Neuronal stem cell (in vitro differentiated cells): ENCODE data around the gene BCAM. TPM values are rescaled to one million over a fixed set of nuclear protein-coding genes. Genes with fewer than 3 reads are reported as not detected.

Source experiments
- DNase-seq: peaks from one replicate; pipeline ENCODE4 v3.0.0-alpha.2; 2013; ENCODE audit warnings: low spot score
- H2AFZ ChIP-seq: one replicate; pipeline ENCODE4 v1.6.1; 2013; ENCODE audit warnings: mild to moderate bottlenecking, low read length, inconsistent platforms
- H2AK5ac ChIP-seq: 2 replicates; pipeline ENCODE4 v1.6.1; 2013; ENCODE audit warnings: low read depth, mild to moderate bottlenecking, inconsistent platforms, low read length, moderate library complexity, mixed read lengths
- H2BK120ac ChIP-seq: 2 replicates; pipeline ENCODE4 v1.6.1; 2013; ENCODE audit warnings: low read depth, mild to moderate bottlenecking, inconsistent platforms, low read length, moderate library complexity, mixed read lengths
- H2BK12ac ChIP-seq: one replicate; pipeline ENCODE4 v1.6.1; 2013; ENCODE audit warnings: low read length, inconsistent platforms
- H2BK15ac ChIP-seq: 2 replicates; pipeline ENCODE4 v1.6.1; 2013; ENCODE audit warnings: mild to moderate bottlenecking, low read length, inconsistent platforms, mixed read lengths
- H2BK5ac ChIP-seq: one replicate; pipeline ENCODE4 v1.6.1; 2013; ENCODE audit warnings: inconsistent platforms, mild to moderate bottlenecking, low read length, moderate library complexity
- H3K14ac ChIP-seq: one replicate; pipeline ENCODE4 v1.6.1; 2013; ENCODE audit warnings: low read length, inconsistent platforms
- H3K18ac ChIP-seq: 2 replicates; pipeline ENCODE4 v1.6.1; 2013; ENCODE audit warnings: low read length, inconsistent platforms
- H3K23ac ChIP-seq: 2 replicates; pipeline ENCODE4 v1.6.1; 2013; ENCODE audit warnings: low read depth, mild to moderate bottlenecking, mixed read lengths, low read length, inconsistent platforms; ENCODE audit not compliant: poor library complexity
- H3K27ac ChIP-seq: replicated peaks from 3 replicates; pipeline ENCODE4 v1.5.1; 2013; ENCODE audit warnings: low read length, inconsistent platforms
- H3K27me3 ChIP-seq, 3 experiments: 2 replicates each; pipeline ENCODE4 v1.6.1; 2013; ENCODE audit warnings: low read length in 3 of 3, mild to moderate bottlenecking in 2 of 3, inconsistent platforms in 1 of 3, low read depth in 1 of 3, mixed read lengths in 1 of 3, moderate library complexity in 1 of 3; ENCODE audit not compliant: control insufficient read depth in 3 of 3, insufficient read depth in 3 of 3
- H3K36me3 ChIP-seq, 2 donors: replicated peaks in 1 of 2; 2 replicates each; pipeline ENCODE4 v1.6.1; 2013; ENCODE audit warnings: low read length in 2 of 2; ENCODE audit not compliant: control insufficient read depth in 2 of 2, insufficient read depth in 2 of 2
- H3K4ac ChIP-seq: 2 replicates; pipeline ENCODE4 v1.6.1; 2013; ENCODE audit warnings: inconsistent platforms, mild to moderate bottlenecking, low read length, moderate library complexity
- H3K4me1 ChIP-seq, 2 donors: 1 replicate in 1 of 2; 2 replicates in 1 of 2; pipeline ENCODE4 v1.6.1; 2013; ENCODE audit warnings: low read length in 2 of 2, low read depth in 1 of 2; ENCODE audit not compliant: control insufficient read depth in 2 of 2, insufficient read depth in 1 of 2
- H3K4me2 ChIP-seq: one replicate; pipeline ENCODE4 v1.6.1; 2013; ENCODE audit warnings: mild to moderate bottlenecking, low read length, inconsistent platforms; ENCODE audit not compliant: insufficient read depth, poor library complexity, severe bottlenecking
- H3K4me3 ChIP-seq, 2 donors: 2 replicates each; pipeline ENCODE4 v1.5.1; 2013; ENCODE audit warnings: low read length in 2 of 2, mild to moderate bottlenecking in 2 of 2, inconsistent platforms in 1 of 2, moderate library complexity in 1 of 2
- H3K79me1 ChIP-seq: one replicate; pipeline ENCODE4 v1.6.1; 2013; ENCODE audit warnings: low read depth, mild to moderate bottlenecking, inconsistent platforms, low read length, moderate library complexity
- H3K9ac ChIP-seq: one replicate; pipeline ENCODE4 v1.6.1; 2013; ENCODE audit warnings: mild to moderate bottlenecking, low read depth, low read length, inconsistent platforms; ENCODE audit not compliant: poor library complexity
- H3K9me3 ChIP-seq, 2 donors: replicated peaks in 1 of 2; 2 replicates each; pipeline versions ENCODE3 to v1.6.1; 2013; ENCODE audit warnings: low read length in 2 of 2, mild to moderate bottlenecking in 2 of 2, inconsistent platforms in 1 of 2, low read depth in 1 of 2, mixed read lengths in 1 of 2, moderate library complexity in 1 of 2; ENCODE audit not compliant: control insufficient read depth in 2 of 2, insufficient read depth in 1 of 2
- H4K8ac ChIP-seq: one replicate; pipeline ENCODE4 v1.6.1; 2013; ENCODE audit warnings: low read depth, mild to moderate bottlenecking, inconsistent platforms, low read length, moderate library complexity
- H4K91ac ChIP-seq: one replicate; pipeline ENCODE4 v1.6.1; 2013; ENCODE audit warnings: low read length, low read depth, mild to moderate bottlenecking, inconsistent platforms; ENCODE audit not compliant: poor library complexity
- WGBS, 2 donors: extraction: QIAGEN DNeasy Blood & Tissue Kit; methylation state at CpG; one replicate each; pipeline ENCODE4 v1.1.7; 2013; ENCODE audit warnings: missing lambda C conversion rate in 2 of 2, mixed read lengths in 1 of 2; ENCODE audit not compliant: insufficient read length in 2 of 2, insufficient replicate concordance in 1 of 2; ENCODE audit errors: extremely low coverage in 2 of 2; 5-methylcytosine and 5-hydroxymethylcytosine counted together
- polyA plus RNA-seq, 2 experiments: library from polyadenylated mRNA; stranded (reverse); fragments of 200-250 nt; gene quantifications; one replicate each; pipeline ENCODE4 v1.2.3, GENCODE V29; 2013

Gene BCAM, protein sequence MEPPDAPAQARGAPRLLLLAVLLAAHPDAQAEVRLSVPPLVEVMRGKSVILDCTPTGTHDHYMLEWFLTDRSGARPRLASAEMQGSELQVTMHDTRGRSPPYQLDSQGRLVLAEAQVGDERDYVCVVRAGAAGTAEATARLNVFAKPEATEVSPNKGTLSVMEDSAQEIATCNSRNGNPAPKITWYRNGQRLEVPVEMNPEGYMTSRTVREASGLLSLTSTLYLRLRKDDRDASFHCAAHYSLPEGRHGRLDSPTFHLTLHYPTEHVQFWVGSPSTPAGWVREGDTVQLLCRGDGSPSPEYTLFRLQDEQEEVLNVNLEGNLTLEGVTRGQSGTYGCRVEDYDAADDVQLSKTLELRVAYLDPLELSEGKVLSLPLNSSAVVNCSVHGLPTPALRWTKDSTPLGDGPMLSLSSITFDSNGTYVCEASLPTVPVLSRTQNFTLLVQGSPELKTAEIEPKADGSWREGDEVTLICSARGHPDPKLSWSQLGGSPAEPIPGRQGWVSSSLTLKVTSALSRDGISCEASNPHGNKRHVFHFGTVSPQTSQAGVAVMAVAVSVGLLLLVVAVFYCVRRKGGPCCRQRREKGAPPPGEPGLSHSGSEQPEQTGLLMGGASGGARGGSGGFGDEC
- 28.4 TPM for polyA plus RNA-seq (2013, experiment 1 of 2)
- polyA plus RNA-seq (2013, experiment 2 of 2), result 27.8 TPM

DNA sequence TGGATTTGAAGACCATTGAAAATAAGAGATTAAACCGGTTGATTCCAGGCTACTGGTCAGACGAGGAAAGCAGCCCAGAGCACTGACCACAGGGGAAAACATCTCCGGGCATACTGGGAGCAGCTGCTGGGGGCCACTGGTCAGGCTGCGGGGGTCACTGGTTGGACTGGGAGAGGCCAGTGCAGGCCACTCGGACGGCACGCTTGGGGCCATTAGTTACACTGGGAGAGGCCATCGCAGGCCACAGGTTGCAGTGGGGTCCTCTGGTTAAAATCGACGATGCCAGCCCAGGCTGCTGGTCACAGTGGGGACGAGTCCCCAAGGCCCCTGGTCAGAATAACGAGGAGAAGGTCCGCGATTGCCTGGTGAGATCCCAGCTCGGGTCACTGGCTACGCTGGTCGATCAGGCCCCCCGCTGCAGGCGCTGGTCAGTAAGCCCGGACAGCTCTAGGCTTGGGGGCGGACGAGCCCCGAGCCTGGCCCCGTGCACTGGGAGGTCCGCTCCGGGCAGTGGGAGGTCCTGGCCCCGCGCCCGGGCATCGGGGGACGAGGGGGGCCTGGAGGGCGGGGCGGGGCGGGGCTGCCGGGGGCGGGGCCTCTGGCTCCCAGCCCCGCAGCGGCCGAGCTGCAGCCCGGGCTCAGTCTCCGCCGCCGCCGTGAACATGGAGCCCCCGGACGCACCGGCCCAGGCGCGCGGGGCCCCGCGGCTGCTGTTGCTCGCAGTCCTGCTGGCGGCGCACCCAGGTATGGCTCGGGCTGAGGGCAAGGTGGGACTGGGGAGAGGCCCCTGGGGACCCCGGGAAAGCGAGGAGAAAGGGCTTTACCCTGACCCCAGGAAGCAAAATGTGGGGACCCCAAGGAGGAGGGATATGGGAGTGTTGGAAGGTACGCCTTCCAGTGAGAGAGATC, at the start of gene BCAM:
TSS of gene BCAM (plus strand) at position 641 of the 909 bp plus-strand sequence. CDS start at position 663, 22 bp downstream.
- Histone ChIP-seq H3K36me3 (no peaks in the 10 kb centered on the region), H3K4ac (no peak within 1 kb of the TSS), H2AK5ac (peak within 1 kb of the TSS; percentile 96), H3K27me3 (peaks cover 0 to 3% (median 2%) of the 10 kb centered on the region in 3 experiments), H3K18ac (peak within 1 kb of the TSS; percentile 98), H2BK15ac (peak within 1 kb of the TSS; percentile 98), H3K27ac (peak within 1 kb of the TSS; percentile 56), H4K8ac (no peak within 1 kb of the TSS), H3K4me3 (peak within 1 kb of the TSS; percentile 48 to 84), H2BK12ac (peak within 1 kb of the TSS; percentile 95), H3K9me3 (peaks cover 0 to 3% of the 10 kb centered on the region in 2 donors), H3K9ac (peak within 1 kb of the TSS; percentile 85), H3K79me1 (no peaks in the 10 kb centered on the region), H3K4me2 (peak within 1 kb of the TSS; percentile 80), H2BK5ac (peak within 1 kb of the TSS; percentile 19), H3K14ac (peak within 1 kb of the TSS; percentile 95), H3K4me1 (peaks cover 27 to 29% of the 10 kb centered on the region in 2 donors), H2BK120ac (peak within 1 kb of the TSS; percentile 16), H2AFZ (peak within 1 kb of the TSS; percentile 80), H3K23ac (no peak within 1 kb of the TSS), H4K91ac (no peak within 1 kb of the TSS)
- WGBS, 2 donors, result no CpG with 5 or more reads among the region's 59 CpGs
- peak; percentile 76 for DNase-seq

DNA sequence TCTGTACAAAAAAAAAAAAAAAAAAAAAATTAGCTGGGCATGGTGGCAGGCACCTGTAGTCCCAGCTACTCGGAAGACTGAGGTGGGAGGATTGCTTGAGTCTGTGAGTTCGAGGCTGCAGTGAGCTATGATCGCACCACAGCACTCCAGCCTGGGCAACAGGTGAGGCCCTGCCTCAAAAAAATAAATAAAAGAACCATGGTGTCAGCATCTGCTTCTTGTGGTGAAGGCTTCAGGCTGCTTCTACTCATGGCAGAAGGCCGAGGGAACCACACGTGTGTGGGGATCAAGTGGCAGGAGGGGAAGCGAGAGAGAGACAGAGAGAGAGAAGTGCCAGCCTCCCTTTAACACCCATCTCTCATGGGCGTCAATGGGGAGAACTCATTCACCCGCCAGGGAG, 46.9 kb upstream of the BCAM start:
- H2BK12ac ChIP-seq, result no peak overlapping the region
- no peak overlapping the region for H3K4ac ChIP-seq
- H3K23ac ChIP-seq, result no peak overlapping the region
- H3K79me1 ChIP-seq, result no peaks in the 10 kb centered on the region
- no peak overlapping the region for H3K27ac ChIP-seq
- no peaks in the 10 kb centered on the region for H3K9me3 ChIP-seq
- H3K4me1 ChIP-seq, result peaks cover 0 to 6% of the 10 kb centered on the region in 2 donors
- H2BK5ac ChIP-seq, result no peak overlapping the region
- H3K9ac ChIP-seq, result no peak overlapping the region
- no peak overlapping the region for H3K14ac ChIP-seq
- H2BK15ac ChIP-seq, result no peak overlapping the region
- no peak overlapping the region for H2BK120ac ChIP-seq
- H2AK5ac ChIP-seq, result no peak overlapping the region
- H3K27me3 ChIP-seq, result peaks cover 0 to 17% (median 1%) of the 10 kb centered on the region in 3 experiments
- no peak for DNase-seq
- H4K8ac ChIP-seq, result no peak overlapping the region
- no peak overlapping the region for H3K18ac ChIP-seq
- peaks cover 0 to 10% of the 10 kb centered on the region in 2 donors for H3K36me3 ChIP-seq
- no CpG with 5 or more reads among the region's 8 CpGs for WGBS, 2 donors
- no peak overlapping the region for H3K4me2 ChIP-seq
- no peak overlapping the region for H3K4me3 ChIP-seq
- H4K91ac ChIP-seq, result no peak overlapping the region
- no peak overlapping the region for H2AFZ ChIP-seq

DNA sequence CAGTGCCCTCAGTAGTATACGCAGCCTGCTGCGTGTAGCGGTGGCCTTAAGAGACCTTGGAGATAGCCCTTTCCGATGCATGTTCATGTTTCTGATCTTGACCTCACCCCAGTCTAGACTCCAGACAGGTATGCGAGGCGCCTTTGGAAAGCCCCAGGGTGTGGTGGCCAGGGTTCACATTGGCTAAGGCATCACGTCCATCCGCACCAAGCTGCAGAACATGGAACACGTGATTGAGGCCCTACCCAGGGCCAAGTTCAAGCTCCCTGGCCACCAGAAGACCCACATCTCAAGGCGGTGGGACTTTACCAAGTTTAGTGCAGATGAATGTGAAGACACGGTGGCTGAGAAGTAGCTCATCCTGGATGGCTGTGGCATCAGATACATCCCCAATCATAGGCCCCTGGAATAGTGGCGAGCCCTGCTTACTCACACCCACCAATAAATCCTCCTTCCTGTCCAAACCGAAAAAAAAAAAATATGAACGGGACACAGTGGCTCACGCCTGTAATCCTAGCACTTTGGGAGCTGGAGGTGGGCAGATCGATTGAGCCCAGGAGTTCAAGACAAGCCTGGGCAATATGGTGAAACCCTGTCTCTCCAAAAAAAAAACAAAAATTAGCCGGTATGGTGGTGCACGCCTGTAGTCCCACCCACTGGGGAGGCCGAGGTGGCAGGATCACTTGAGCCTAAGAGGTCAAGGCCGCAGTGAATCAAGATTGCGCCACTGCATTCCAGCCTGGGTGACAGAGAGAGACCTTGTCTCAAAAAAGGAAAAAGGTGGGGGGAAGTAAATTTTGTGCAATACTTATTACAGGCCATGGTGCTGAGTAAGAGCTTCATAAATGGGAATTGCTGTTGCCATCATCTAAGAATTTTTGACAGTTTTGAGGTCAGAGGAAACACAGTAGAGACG, 43.6 kb upstream of the BCAM start:
- WGBS, 2 donors, result no CpG with 5 or more reads among the region's 22 CpGs
- Histone ChIP-seq H3K4me3 (no peak overlapping the region), H3K4me1 (no peaks in the 10 kb centered on the region), H2BK12ac (no peak overlapping the region), H3K18ac (no peak overlapping the region), H3K27ac (no peak overlapping the region), H2BK120ac (no peak overlapping the region), H4K8ac (no peak overlapping the region), H2BK15ac (peak overlapping the region; percentile 64), H3K79me1 (no peaks in the 10 kb centered on the region), H3K4ac (no peak overlapping the region), H4K91ac (no peak overlapping the region), H3K9me3 (peaks cover 2 to 7% of the 10 kb centered on the region in 2 donors), H2AK5ac (peak overlapping the region; percentile 5), H2BK5ac (no peak overlapping the region), H3K9ac (no peak overlapping the region), H3K4me2 (no peak overlapping the region), H3K36me3 (no peaks in the 10 kb centered on the region), H3K23ac (no peak overlapping the region), H2AFZ (no peak overlapping the region), H3K14ac (no peak overlapping the region), H3K27me3 (peaks cover 0 to 2% (median 0%) of the 10 kb centered on the region in 3 experiments)
- no peak for DNase-seq
